ENCODE results near the gene SLC39A12.

Gene SLC39A12

GRCh38 chr10:18044976-18045720 lies 93.4 kb downstream of the SLC39A12 start:
- TF ChIP-seq CREB1 (IDR thresholded peaks at IDR 0.05; ENCODE audit: low read depth): no peak
- no peak for TF ChIP-seq RAD21 (IDR thresholded peaks at IDR 0.05; ENCODE audit: low read depth)
- no peak for TF ChIP-seq EGR1 (IDR thresholded peaks at IDR 0.05)
- no peak for TF ChIP-seq CEBPB (IDR thresholded peaks at IDR 0.05)
- TF ChIP-seq EP300 (IDR thresholded peaks at IDR 0.05; ENCODE audit: borderline replicate concordance): no peak
- no peak for TF ChIP-seq MAX (IDR thresholded peaks at IDR 0.05)
- TF ChIP-seq REST (IDR thresholded peaks at IDR 0.05; ENCODE audit: low read depth): no peak
- TF ChIP-seq ZBTB7A (IDR thresholded peaks at IDR 0.05; ENCODE audit: low read depth): no peak
- TF ChIP-seq TCF12 (IDR thresholded peaks at IDR 0.05; ENCODE audit: low read depth): no peak
- TF ChIP-seq FOXM1 (IDR thresholded peaks at IDR 0.05; ENCODE audit: borderline replicate concordance, low read depth): no peak

- no peak for TF ChIP-seq YY1 (IDR thresholded peaks at IDR 0.05; ENCODE audit: low read depth)
- TF ChIP-seq ZBTB7A (IDR thresholded peaks at IDR 0.05; ENCODE audit: low read depth): no peak
- no peak for TF ChIP-seq TEAD4 (IDR thresholded peaks at IDR 0.05)
- no peak for TF ChIP-seq CEBPB (IDR thresholded peaks at IDR 0.05)
- TF ChIP-seq RAD21 (IDR thresholded peaks at IDR 0.05; ENCODE audit: low read depth): no peak
- TF ChIP-seq FOXM1 (IDR thresholded peaks at IDR 0.05; ENCODE audit: borderline replicate concordance, low read depth): no peak
- TF ChIP-seq EP300 (IDR thresholded peaks at IDR 0.05; ENCODE audit: borderline replicate concordance): no peak
- no peak for TF ChIP-seq TAF1 (IDR thresholded peaks at IDR 0.05; ENCODE audit: low read depth)
- no peak for TF ChIP-seq CREB1 (IDR thresholded peaks at IDR 0.05; ENCODE audit: low read depth)
- TF ChIP-seq TCF12 (IDR thresholded peaks at IDR 0.05; ENCODE audit: low read depth): no peak
- no peak for TF ChIP-seq USF1 (IDR thresholded peaks at IDR 0.05)
- TF ChIP-seq EGR1 (IDR thresholded peaks at IDR 0.05): no peak
- TF ChIP-seq NFIC (IDR thresholded peaks at IDR 0.05): no peak
- no peak for TF ChIP-seq REST (IDR thresholded peaks at IDR 0.05; ENCODE audit: low read depth)
- no peak for TF ChIP-seq MAX (IDR thresholded peaks at IDR 0.05)
Measured at GRCh38 chr10:18056583-18056982, 104.9 kb downstream of the SLC39A12 start.

GRCh38 chr10:18059826-18060559 lies 108.3 kb downstream of the SLC39A12 start:
- no peak for TF ChIP-seq EGR1 (IDR thresholded peaks at IDR 0.05)
- no peak for TF ChIP-seq TAF1 (IDR thresholded peaks at IDR 0.05; ENCODE audit: low read depth)
- TF ChIP-seq CREB1 (IDR thresholded peaks at IDR 0.05; ENCODE audit: low read depth): no peak
- TF ChIP-seq MAX (IDR thresholded peaks at IDR 0.05): no peak
- no peak for TF ChIP-seq RAD21 (IDR thresholded peaks at IDR 0.05; ENCODE audit: low read depth)
- TF ChIP-seq REST (IDR thresholded peaks at IDR 0.05; ENCODE audit: low read depth): no peak
- TF ChIP-seq USF1 (IDR thresholded peaks at IDR 0.05): no peak
- no peak for TF ChIP-seq ZBTB7A (IDR thresholded peaks at IDR 0.05; ENCODE audit: low read depth)
- TF ChIP-seq TCF12 (IDR thresholded peaks at IDR 0.05; ENCODE audit: low read depth): no peak
- TF ChIP-seq YY1 (IDR thresholded peaks at IDR 0.05; ENCODE audit: low read depth): no peak
- TF ChIP-seq EP300 (IDR thresholded peaks at IDR 0.05; ENCODE audit: borderline replicate concordance): no peak
- TF ChIP-seq TEAD4 (IDR thresholded peaks at IDR 0.05): no peak
- TF ChIP-seq FOXM1 (IDR thresholded peaks at IDR 0.05; ENCODE audit: borderline replicate concordance, low read depth): no peak
- no peak for TF ChIP-seq CEBPB (IDR thresholded peaks at IDR 0.05)
- no peak for TF ChIP-seq NFIC (IDR thresholded peaks at IDR 0.05)
